SK-N-SH (cell line): ENCODE results near the gene TLE1. TPM values are rescaled to one million over a fixed set of nuclear protein-coding genes. Genes with fewer than 3 reads are reported as not detected.

ENCODE experiments used
- CTCF ChIA-PET: fragments of 300-600, 350-600 bp; formaldehyde crosslinking; extraction: SDS; loops from one replicate; lab custom pipeline; 2021; lab: Yijun Ruan, JAX
- POLR2A ChIA-PET: fragments of 350-600 bp; sonication (Branson Sonifier 250); formaldehyde crosslinking; extraction: SDS; loops from one replicate; lab custom pipeline; 2020; ENCODE audit warnings: antibody characterized with exemption, inconsistent platforms; lab: Yijun Ruan, JAX
- DNase-seq: peaks from one replicate; pipeline ENCODE4 v3.0.0; 2012
- H2AFZ ChIP-seq: fragments of 200-600 bp; sonication (generic); 2 replicates; pipeline ENCODE4 v1.8.1; 2016; ENCODE audit warnings: antibody characterized with exemption, mild to moderate bottlenecking, low read depth
- H3F3A ChIP-seq: fragments of 200-600 bp; sonication (generic); replicated peaks from 2 replicates; pipeline ENCODE3; 2016; ENCODE audit warnings: antibody characterized with exemption, mild to moderate bottlenecking; ENCODE audit not compliant: insufficient read depth
- H3K27ac ChIP-seq, 2 experiments: fragments of 200-500 bp in 1 of 2; fragments of 200-600 bp in 1 of 2; sonication (Bioruptor generic) in 1 of 2; sonication (generic), shearing (Covaris generic) in 1 of 2; 2 replicates each; pipeline versions ENCODE4 v1.5.1 to v1.6.1; 2014 to 2016; ENCODE audit warnings: low read depth in 2 of 2, inconsistent platforms in 1 of 2, low read length in 1 of 2, mild to moderate bottlenecking in 1 of 2, mixed read lengths in 1 of 2
- H3K27me3 ChIP-seq: fragments of 200-600 bp; sonication (generic), shearing (Covaris generic); 2 replicates; pipeline ENCODE4 v1.6.1; 2016; ENCODE audit warnings: mixed run types; ENCODE audit not compliant: insufficient read depth
- H3K36me3 ChIP-seq, 2 experiments: fragments of 200-500 bp in 1 of 2; fragments of 200-600 bp in 1 of 2; sonication (Bioruptor generic) in 1 of 2; sonication (generic) in 1 of 2; replicated peaks in 1 of 2; 2 replicates each; pipeline versions ENCODE3 to v1.5.1; 2014 to 2016; ENCODE audit warnings: low read length in 1 of 2, mild to moderate bottlenecking in 1 of 2; ENCODE audit not compliant: insufficient read depth in 2 of 2, control insufficient read depth in 1 of 2
- H3K4me1 ChIP-seq, 2 experiments: fragments of 200-500 bp in 1 of 2; fragments of 200-600 bp in 1 of 2; sonication (Bioruptor generic) in 1 of 2; sonication (generic), shearing (Covaris generic) in 1 of 2; 2 replicates each; pipeline versions ENCODE4 v1.5.1 to v1.6.1; 2014 to 2016; ENCODE audit warnings: low read depth in 1 of 2, low read length in 1 of 2, mixed run types in 1 of 2; ENCODE audit not compliant: insufficient read depth in 2 of 2, control insufficient read depth in 1 of 2
- H3K4me2 ChIP-seq: fragments of 200-600 bp; sonication (generic), shearing (Covaris generic); 2 replicates; pipeline ENCODE4 v1.6.1; 2017; ENCODE audit warnings: mixed run types
- H3K4me3 ChIP-seq, 2 experiments: fragments of 200-500 bp in 1 of 2; fragments of 200-600 bp in 1 of 2; sonication (Bioruptor generic) in 1 of 2; sonication (generic), shearing (Covaris generic) in 1 of 2; 2 replicates each; pipeline versions ENCODE4 v1.5.1 to v1.8.1; 2014 to 2016; ENCODE audit warnings: low read depth in 2 of 2, inconsistent platforms in 1 of 2, low read length in 1 of 2, mild to moderate bottlenecking in 1 of 2, mixed read lengths in 1 of 2, moderate library complexity in 1 of 2
- H3K79me2 ChIP-seq: fragments of 200-600 bp; sonication (generic); 2 replicates; pipeline ENCODE4 v1.8.1; 2017; ENCODE audit warnings: mild to moderate bottlenecking; ENCODE audit not compliant: insufficient read depth
- H3K9ac ChIP-seq: fragments of 200-600 bp; sonication (generic); 2 replicates; pipeline ENCODE4 v1.6.1; 2017; ENCODE audit warnings: mixed run types
- H3K9me2 ChIP-seq: fragments of 200-600 bp; sonication (generic); 2 replicates; pipeline ENCODE4 v1.6.1; 2017; ENCODE audit warnings: mixed run types
- H3K9me3 ChIP-seq: fragments of 200-600 bp; sonication (generic); 2 replicates; pipeline ENCODE4 v1.6.1; 2017; ENCODE audit warnings: mixed run types, mild to moderate bottlenecking, moderate library complexity
- H4K20me1 ChIP-seq: fragments of 200-600 bp; sonication (generic); 2 replicates; pipeline ENCODE4 v1.6.1; 2017; ENCODE audit warnings: mild to moderate bottlenecking, mixed run types; ENCODE audit not compliant: insufficient read depth
- FOXM1 ChIP-seq: IDR thresholded peaks from 2 replicates; pipeline ENCODE4 v1.4.0; 2012; ENCODE audit warnings: low read depth, mild to moderate bottlenecking
- JUND ChIP-seq: IDR thresholded peaks from 2 replicates; pipeline ENCODE4 v1.4.0; 2012
- MXI1 ChIP-seq: IDR thresholded peaks from 2 replicates; pipeline ENCODE4 v1.6.1; 2012; ENCODE audit warnings: mild to moderate bottlenecking, low read depth, low read length, improper control_type of control experiment
- NFIC ChIP-seq: IDR thresholded peaks from 2 replicates; pipeline ENCODE4 v1.4.0; 2012; ENCODE audit warnings: borderline replicate concordance
- NRF1 ChIP-seq: IDR thresholded peaks from 2 replicates; pipeline ENCODE4 v1.6.1; 2012; ENCODE audit warnings: low read depth, mild to moderate bottlenecking, low read length
- RFX5 ChIP-seq: IDR thresholded peaks from 2 replicates; pipeline ENCODE4 v1.6.1; 2012; ENCODE audit warnings: mild to moderate bottlenecking, improper control_type of control experiment, low read length
- TAF1 ChIP-seq: IDR thresholded peaks from 2 replicates; pipeline ENCODE4 v1.6.1; 2012; ENCODE audit warnings: low read depth, mild to moderate bottlenecking, low read length, moderate library complexity, borderline replicate concordance
- ZBTB33 ChIP-seq: IDR thresholded peaks from 2 replicates; pipeline ENCODE4 v1.4.0; 2012; ENCODE audit warnings: low read depth, borderline replicate concordance
- WGBS: methylation state at CpG from one replicate; pipeline ENCODE4 v1.1.6; 2017; ENCODE audit warnings: low lambda C conversion rate; 5-methylcytosine and 5-hydroxymethylcytosine counted together
- polyA plus RNA-seq, 3 experiments: library from polyadenylated mRNA; depleted of rRNA; stranded (reverse); fragments of >200 nt; gene quantifications; 2 replicates each; pipeline ENCODE4 v1.2.3, GENCODE V29; 2012
- TF ChIP-seq, protein P1 (sequence below): fragments of 200-600 bp; sonication (generic); IDR thresholded peaks from 2 replicates; pipeline ENCODE4 v1.6.1; 2017; ENCODE audit warnings: antibody characterized with exemption, mild to moderate bottlenecking, moderate library complexity
- TF ChIP-seq, protein P2 (sequence below): IDR thresholded peaks from 2 replicates; pipeline ENCODE4 v1.6.1; 2012; ENCODE audit warnings: mild to moderate bottlenecking, low read depth, low read length, moderate library complexity

Gene TLE1
- polyA plus RNA-seq, 1 of the 3 experiments (the other 2 are of a cell fraction), result 33.0 TPM

- TF ChIP-seq RFX5, result no peak
- TF ChIP-seq, all 33 proteins: peak for 0
Measured at GRCh38 chr9:81676395-81676794, 13.0 kb downstream of the TLE1 start (continued).

DNA sequence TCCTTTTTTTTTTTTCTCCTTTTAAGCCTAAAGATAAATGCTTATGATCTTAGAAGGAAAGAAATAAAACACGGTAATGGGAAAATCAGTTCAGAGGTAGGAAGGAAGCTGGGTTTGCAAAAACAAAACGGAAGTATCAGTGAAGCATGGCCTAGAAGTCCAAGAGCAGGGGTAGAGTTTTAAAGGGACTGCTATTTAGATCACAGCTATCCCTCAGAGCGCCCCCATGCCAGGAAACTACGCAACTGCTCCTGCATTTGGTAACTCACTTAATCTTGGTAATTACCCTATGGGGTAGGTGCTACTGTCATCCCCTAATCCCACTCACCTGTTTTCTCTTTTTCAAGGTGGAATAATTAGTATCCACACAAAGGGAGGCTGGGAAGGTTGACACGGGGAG lies 16.0 kb downstream of the TLE1 start:
- POLR2A ChIA-PET, result no interaction called here
- no peaks in the 10 kb centered on the region for H4K20me1 ChIP-seq
- no peak for DNase-seq
- no peaks in the 10 kb centered on the region for H3K27me3 ChIP-seq
- H2AFZ ChIP-seq, result no peak overlapping the region
- 78% methylated on average over 5 of the region's 5 CpGs for WGBS
- H3K4me3 ChIP-seq, result no peak overlapping the region
- H3K79me2 ChIP-seq, result peaks cover 84% of the 10 kb centered on the region
- no peak overlapping the region for H3K27ac ChIP-seq
- no peaks in the 10 kb centered on the region for H3K9me2 ChIP-seq
- 0 out of 4 replicates have a peak, but pooled peaks cover 0 to 2% of the 10 kb centered on the region in 2 experiments for H3K4me1 ChIP-seq
- H3K9me3 ChIP-seq, result no peaks in the 10 kb centered on the region
- TF ChIP-seq MXI1 (no peak), ZBTB33 (no peak), JUND (no peak)
- TF ChIP-seq, protein P1, sequence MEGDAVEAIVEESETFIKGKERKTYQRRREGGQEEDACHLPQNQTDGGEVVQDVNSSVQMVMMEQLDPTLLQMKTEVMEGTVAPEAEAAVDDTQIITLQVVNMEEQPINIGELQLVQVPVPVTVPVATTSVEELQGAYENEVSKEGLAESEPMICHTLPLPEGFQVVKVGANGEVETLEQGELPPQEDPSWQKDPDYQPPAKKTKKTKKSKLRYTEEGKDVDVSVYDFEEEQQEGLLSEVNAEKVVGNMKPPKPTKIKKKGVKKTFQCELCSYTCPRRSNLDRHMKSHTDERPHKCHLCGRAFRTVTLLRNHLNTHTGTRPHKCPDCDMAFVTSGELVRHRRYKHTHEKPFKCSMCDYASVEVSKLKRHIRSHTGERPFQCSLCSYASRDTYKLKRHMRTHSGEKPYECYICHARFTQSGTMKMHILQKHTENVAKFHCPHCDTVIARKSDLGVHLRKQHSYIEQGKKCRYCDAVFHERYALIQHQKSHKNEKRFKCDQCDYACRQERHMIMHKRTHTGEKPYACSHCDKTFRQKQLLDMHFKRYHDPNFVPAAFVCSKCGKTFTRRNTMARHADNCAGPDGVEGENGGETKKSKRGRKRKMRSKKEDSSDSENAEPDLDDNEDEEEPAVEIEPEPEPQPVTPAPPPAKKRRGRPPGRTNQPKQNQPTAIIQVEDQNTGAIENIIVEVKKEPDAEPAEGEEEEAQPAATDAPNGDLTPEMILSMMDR, result 0 out of 2 replicates have a peak, but pooled peaks have one; percentile 6
- H3K36me3 ChIP-seq, result peaks cover 0 to 3% of the 10 kb centered on the region in 2 experiments
- CTCF ChIA-PET, result interaction anchor here (0.7 kb wide), 1 partner anchor 13 kb away, joined by 5 read pairs; no protein-coding TSS in a partner anchor
- no peak overlapping the region for H3K9ac ChIP-seq
- no peak overlapping the region for H3K4me2 ChIP-seq
- H3F3A ChIP-seq, result no peaks in the 10 kb centered on the region

DNA sequence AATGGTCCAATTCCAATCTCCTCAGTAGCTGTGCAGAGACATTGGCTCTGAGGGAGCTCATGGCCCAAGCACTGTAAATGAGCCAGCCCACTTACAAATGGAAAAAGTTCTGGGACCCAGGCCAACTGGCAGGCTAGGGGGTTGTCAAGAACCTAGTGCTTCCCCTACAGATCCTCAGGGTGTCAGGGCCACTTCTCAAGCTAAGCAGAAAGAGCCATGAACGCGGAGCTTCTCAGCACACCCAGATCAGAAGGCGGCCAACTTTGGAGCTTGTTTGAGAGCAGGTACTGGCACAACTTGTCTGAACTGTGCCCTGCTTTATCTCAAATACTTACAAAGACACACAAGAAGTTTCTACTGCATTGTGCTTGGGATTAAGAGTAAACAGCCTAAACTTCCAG lies 17.5 kb downstream of the TLE1 start:
- no peak overlapping the region for H3K27ac ChIP-seq
- H3F3A ChIP-seq, result no peaks in the 10 kb centered on the region
- H3K36me3 ChIP-seq, result peaks cover 0 to 3% of the 10 kb centered on the region in 2 experiments
- H4K20me1 ChIP-seq, result no peaks in the 10 kb centered on the region
- peak; percentile 48; the same call in 1 of the 2 replicates for TF ChIP-seq NFIC
- TF ChIP-seq FOXM1, result no peak
- TF ChIP-seq, protein P2, sequence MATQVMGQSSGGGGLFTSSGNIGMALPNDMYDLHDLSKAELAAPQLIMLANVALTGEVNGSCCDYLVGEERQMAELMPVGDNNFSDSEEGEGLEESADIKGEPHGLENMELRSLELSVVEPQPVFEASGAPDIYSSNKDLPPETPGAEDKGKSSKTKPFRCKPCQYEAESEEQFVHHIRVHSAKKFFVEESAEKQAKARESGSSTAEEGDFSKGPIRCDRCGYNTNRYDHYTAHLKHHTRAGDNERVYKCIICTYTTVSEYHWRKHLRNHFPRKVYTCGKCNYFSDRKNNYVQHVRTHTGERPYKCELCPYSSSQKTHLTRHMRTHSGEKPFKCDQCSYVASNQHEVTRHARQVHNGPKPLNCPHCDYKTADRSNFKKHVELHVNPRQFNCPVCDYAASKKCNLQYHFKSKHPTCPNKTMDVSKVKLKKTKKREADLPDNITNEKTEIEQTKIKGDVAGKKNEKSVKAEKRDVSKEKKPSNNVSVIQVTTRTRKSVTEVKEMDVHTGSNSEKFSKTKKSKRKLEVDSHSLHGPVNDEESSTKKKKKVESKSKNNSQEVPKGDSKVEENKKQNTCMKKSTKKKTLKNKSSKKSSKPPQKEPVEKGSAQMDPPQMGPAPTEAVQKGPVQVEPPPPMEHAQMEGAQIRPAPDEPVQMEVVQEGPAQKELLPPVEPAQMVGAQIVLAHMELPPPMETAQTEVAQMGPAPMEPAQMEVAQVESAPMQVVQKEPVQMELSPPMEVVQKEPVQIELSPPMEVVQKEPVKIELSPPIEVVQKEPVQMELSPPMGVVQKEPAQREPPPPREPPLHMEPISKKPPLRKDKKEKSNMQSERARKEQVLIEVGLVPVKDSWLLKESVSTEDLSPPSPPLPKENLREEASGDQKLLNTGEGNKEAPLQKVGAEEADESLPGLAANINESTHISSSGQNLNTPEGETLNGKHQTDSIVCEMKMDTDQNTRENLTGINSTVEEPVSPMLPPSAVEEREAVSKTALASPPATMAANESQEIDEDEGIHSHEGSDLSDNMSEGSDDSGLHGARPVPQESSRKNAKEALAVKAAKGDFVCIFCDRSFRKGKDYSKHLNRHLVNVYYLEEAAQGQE, result no peak
- no peak for TF ChIP-seq NRF1
- no peak for TF ChIP-seq TAF1
- TF ChIP-seq, all 33 proteins: peak for 1
- ChIA-PET POLR2A (no interaction called here), CTCF (interaction anchor here (1.2 kb wide), 1 partner anchor 149 kb away, joined by 3 read pairs; no protein-coding TSS in a partner anchor)
- H2AFZ ChIP-seq, result no peak overlapping the region
- no peak overlapping the region for H3K4me3 ChIP-seq
- H3K4me2 ChIP-seq, result no peak overlapping the region
- no peak for DNase-seq
- WGBS, result 94% methylated on average over 3 of the region's 3 CpGs
- peaks cover 85% of the 10 kb centered on the region for H3K79me2 ChIP-seq
- no peaks in the 10 kb centered on the region for H3K27me3 ChIP-seq
- no peak overlapping the region for H3K9ac ChIP-seq
- H3K4me1 ChIP-seq, result 0 out of 4 replicates have a peak, but pooled peaks cover 0 to 2% of the 10 kb centered on the region in 2 experiments
- no peaks in the 10 kb centered on the region for H3K9me2 ChIP-seq
- H3K9me3 ChIP-seq, result no peaks in the 10 kb centered on the region
